ENCODE measurements around the gene TAF11L14.
"Not testable (repeated sequence)": the region's sequence is repeated elsewhere in the genome, so short reads cannot be mapped to it uniquely, and the experiment has no call there.

Gene TAF11L14

DNA sequence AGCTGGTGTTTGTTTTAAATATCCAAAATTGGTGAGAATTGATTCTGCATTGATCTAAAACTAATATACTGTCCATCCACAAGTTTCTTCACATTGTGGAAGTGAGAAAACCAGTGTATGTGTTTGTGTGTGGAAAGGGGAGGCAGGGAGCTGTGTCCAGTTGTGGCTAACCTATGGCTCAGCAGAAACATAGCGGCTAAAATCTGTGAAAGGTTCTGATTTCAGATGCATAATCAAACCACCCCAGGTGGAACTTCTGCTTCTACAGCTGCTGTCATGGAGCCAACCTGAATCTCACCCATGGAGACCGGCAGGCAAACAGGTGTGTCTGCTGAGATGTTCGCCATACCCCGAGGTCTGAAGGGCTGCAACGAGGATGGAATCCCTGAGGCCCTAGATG lies at the start of gene TAF11L14:
Gene TAF11L14 (plus strand): TSS at position 301 of the 400 bp plus-strand sequence.
- no peak for DNase-seq (ENCODE audit: low spot score)

GRCh38 chr5:17585658-17586057 lies 48.6 kb upstream of the TAF11L14 start, which contains the start of gene TAF11L7:
Gene TAF11L7 (minus strand): TSS chr5:17585758.
- DNase-seq (ENCODE audit: low spot score), result not testable (repeated sequence)

- DNase-seq (ENCODE audit: low spot score), result not testable (repeated sequence)
Measured at GRCh38 chr5:17590860-17591259, 43.4 kb upstream of the TAF11L14 start, which contains the start of gene TAF11L8. Gene TAF11L8 (minus strand): TSS chr5:17590960.

- not testable (repeated sequence) for DNase-seq (ENCODE audit: low spot score)
Measured at GRCh38 chr5:17594255-17594654, 40.0 kb upstream of the TAF11L14 start, which contains the start of gene TAF11L9. Gene TAF11L9 (minus strand): TSS chr5:17594394.

DNA sequence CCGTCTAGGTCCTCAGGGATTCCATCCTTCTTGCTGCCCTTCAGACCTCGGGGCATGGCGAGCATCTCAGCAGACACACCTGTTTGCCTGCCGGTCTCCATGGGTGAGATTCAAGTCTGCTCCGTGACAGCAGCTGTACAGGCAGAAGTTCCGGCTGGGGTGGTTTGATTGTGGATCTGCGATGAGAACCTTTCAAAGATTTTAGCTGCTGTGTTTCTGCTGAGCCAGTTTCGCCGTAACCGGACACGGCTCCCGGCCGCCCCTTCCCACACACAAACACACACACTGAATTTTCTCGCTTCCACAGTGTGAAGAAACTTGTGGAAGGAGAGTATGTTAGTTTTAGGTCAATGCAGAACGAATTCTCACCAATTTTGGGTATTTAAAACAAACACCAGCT lies 36.5 kb upstream of the TAF11L14 start, which contains the start of gene TAF11L10:
Gene TAF11L10 (minus strand): TSS at position 101 of the 400 bp plus-strand sequence.
- not testable (repeated sequence) for DNase-seq (ENCODE audit: low spot score)

GRCh38 chr5:17603880-17604279 lies 30.4 kb upstream of the TAF11L14 start, which contains the start of gene TAF11L11:
Gene TAF11L11 (plus strand): TSS chr5:17604183.
- not testable (repeated sequence) for DNase-seq (ENCODE audit: low spot score)

DNA sequence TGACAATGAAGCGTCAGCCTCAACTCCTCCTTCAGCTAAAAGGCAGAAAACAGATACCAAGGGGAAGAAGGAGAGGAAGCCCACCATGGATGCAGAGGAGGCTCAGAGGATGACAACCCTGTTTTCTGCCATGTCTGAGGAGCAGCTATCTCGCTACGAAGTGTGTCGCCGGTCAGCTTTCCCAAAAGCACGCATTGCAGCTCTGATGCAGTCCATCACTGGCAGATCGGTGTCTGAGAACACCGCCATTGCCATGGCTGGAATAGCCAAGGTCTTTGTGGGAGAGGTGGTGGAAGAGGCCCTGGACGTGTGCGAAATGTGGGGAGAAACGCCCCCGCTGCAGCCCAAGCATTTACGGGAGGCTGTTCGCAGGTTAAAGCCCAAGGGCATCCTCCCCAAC lies 29.3 kb upstream of the TAF11L14 start:
- DNase-seq (ENCODE audit: low spot score), result no peak

DNA sequence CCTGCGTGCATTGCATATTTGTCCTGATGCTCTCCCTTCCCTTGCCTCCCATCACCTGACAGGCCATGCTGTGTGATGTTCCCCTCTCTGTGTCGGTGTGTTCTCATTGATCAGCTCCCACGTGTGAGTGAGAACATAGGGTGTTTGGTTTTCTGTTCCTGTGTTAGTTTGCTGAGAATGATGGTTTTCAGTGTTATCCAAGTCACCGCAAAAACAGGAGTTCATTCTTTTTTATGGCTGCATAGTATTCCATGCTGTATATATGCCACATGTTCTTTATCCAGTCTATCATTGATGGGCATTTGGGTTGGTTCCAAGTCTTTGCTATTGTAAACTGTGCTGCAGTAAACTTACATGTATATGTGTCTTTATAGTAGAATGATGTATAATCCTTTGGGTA lies 26.8 kb upstream of the TAF11L14 start:
- not testable (repeated sequence) for DNase-seq (ENCODE audit: low spot score)

- DNase-seq (ENCODE audit: low spot score), result not testable (repeated sequence)
Measured at GRCh38 chr5:17610092-17610491, 24.2 kb upstream of the TAF11L14 start, which contains the start of gene TAF11L12. Gene TAF11L12 (plus strand): TSS chr5:17610392.

DNA sequence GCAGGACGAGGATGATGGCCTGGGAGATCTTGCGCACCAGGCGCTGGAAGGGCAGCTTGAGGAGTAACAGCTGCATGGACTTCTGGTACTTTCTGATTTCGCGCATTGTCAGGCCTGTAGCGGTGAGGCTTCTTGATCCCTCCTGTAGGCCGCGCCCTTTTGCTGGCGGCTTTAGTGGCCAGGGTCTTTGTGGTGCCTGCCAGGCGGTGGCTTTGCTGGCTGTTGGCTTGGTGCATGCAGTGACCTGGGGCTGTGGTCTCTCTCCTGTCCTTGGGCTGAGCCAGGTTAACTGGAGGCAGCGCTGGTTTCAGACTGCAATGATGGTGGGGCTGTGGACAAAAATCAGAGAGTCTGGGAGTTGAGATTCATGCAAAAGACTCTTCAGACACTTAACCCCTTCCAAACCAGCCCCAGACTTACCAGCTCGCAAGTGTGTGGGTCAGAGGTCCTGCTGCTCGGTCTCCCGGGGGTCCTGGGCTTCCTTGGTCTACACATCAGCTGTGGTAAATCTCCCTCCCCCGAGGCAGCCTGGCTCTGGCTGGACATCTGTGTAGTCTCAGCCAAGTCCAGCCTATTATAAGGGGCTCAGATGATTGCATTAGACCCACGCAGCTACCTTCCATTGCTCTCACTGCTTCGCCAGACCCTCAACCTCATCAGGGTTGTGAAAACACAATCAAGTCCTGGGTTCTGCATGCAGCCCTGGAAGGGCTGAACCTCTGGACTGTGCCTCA lies 19.2 kb upstream of the TAF11L14 start:
- no peak for DNase-seq (ENCODE audit: low spot score)

DNA sequence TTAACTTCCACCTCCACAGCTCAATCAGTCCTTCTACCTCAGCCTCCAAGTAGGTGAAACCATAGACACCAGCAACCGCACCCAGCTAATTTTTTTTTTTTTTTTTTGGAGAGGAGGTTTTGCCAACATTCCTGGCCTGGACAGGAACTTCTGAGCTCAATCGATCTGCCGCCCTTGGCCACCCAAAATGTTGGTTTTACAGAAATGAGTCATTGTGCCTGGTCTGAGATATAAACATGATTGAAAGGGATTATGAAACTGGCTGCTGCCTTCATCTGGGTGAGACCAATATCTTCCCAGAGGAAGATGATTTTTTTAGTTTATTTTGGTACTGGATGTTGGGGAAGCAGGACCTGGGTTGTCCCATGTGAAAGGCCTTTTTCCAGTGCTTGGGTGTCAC lies 14.9 kb upstream of the TAF11L14 start:
- DNase-seq (ENCODE audit: low spot score), result no peak

DNA sequence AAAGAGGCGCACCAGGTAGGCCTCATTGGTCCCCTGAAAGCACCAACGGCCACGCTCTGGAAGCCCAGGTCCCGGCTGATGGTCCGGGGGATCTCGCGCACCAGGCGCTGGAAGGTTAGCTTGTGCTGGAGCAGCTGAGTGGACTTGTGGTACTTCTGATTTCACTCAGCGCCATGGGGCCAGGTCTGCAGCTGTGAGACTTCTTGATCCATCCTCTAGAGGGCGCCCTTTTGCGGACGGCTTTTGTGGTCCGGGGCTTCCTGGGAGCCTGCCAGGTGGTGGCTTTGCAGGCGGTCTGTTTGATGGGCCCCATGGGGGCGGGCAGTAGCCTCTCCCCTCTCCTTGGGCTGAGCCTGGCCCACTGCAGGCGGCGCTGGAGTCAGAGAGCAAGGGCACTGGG lies 13.6 kb upstream of the TAF11L14 start:
- DNase-seq (ENCODE audit: low spot score), result no peak

DNA sequence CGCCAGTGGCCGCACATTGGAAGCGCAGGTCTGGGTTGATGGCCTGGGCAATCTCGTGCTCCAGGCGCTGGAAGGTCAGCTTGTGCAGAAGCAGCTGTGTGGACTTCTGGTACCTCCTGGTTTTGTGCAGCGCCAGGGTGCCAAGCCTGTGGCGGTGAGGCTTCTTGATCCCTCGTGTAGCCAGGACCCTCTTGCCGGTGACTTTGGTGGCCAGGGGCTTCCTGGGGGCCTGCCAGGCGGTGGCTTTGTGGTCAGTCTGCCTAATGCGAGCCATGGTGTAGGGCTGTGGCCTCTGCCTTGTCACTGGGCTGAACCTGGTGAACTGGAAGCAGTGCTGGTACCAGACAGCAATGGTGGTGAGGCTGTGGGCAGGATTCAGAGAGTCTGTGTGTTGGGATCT lies 8.6 kb upstream of the TAF11L14 start:
- no peak for DNase-seq (ENCODE audit: low spot score)

GRCh38 chr5:17631788-17632187 lies 2.5 kb upstream of the TAF11L14 start, which contains the start of gene TAF11L13:
Gene TAF11L13 (plus strand): TSS chr5:17632088.
- DNase-seq (ENCODE audit: low spot score), result not testable (repeated sequence)

DNA sequence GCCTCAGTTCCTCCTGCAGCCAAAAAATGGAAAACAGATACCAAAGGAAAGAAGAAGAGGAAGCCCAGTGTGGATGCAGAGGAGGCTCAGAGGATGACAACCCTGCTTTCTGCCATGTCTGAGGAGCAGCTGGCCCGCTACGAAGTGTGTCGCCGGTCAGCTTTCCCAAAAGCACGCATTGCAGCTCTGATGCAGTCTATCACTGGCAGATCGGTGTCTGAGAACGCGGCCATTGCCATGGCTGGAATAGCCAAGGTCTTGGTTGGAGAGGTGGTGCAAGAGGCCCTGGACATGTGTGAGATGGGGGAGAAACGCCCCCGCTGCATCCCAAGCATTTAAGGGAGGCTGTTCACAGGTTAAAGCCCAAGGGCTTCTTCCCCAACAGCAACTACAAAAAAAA lies 15.0 kb downstream of the TAF11L14 start:
- DNase-seq (ENCODE audit: low spot score), result not testable (repeated sequence)

- DNase-seq (ENCODE audit: low spot score), result not testable (repeated sequence)
Measured at GRCh38 chr5:17655201-17655759, 21.0 kb downstream of the TAF11L14 start.

- DNase-seq (ENCODE audit: low spot score), result no peak
Measured at GRCh38 chr5:17655921-17656320, 21.7 kb downstream of the TAF11L14 start.

- DNase-seq (ENCODE audit: low spot score), result no peak
Measured at GRCh38 chr5:17663182-17663581, 28.9 kb downstream of the TAF11L14 start.

GRCh38 chr5:17665836-17666235 lies 31.6 kb downstream of the TAF11L14 start:
- no peak for DNase-seq (ENCODE audit: low spot score)

GRCh38 chr5:17666726-17667235 lies 32.5 kb downstream of the TAF11L14 start:
- no peak for DNase-seq (ENCODE audit: low spot score)

GRCh38 chr5:17670353-17670752 lies 36.1 kb downstream of the TAF11L14 start:
- no peak for DNase-seq (ENCODE audit: low spot score)

- no peak for DNase-seq (ENCODE audit: low spot score)
Measured at GRCh38 chr5:17678751-17679324, 44.6 kb downstream of the TAF11L14 start.
